Central memory CD8-positive, alpha-beta T cell (primary cell): ENCODE measurements around the gene SUPT3H.

Source experiments
- ATAC-seq: fragments of 150-1000 bp; cut with Tn5 transposase; replicated peaks from 2 replicates; pipeline ENCODE4 v1.10.0; 2022; ENCODE audit warnings: mild to moderate bottlenecking, moderate FRiP score, moderate number of reproducible peaks; ENCODE audit not compliant: poor library complexity, severe bottlenecking; ENCODE audit errors: extremely low read depth
- DNase-seq, 2 donors: peaks; one replicate each; pipeline ENCODE4 v3.0.0; 2021; ENCODE audit warnings: low spot score in 2 of 2
- H3K27ac Mint-ChIP-seq: one replicate; pipeline ENCODE4 v1.8.0; 2022; ENCODE audit warnings: low read depth, mild to moderate bottlenecking, moderate library complexity, mixed read lengths
- H3K27me3 Mint-ChIP-seq: one replicate; pipeline ENCODE4 v1.8.0; 2022; ENCODE audit warnings: mixed read lengths
- H3K36me3 Mint-ChIP-seq: one replicate; pipeline ENCODE4 v1.8.0; 2022; ENCODE audit warnings: mild to moderate bottlenecking, moderate library complexity, mixed read lengths; ENCODE audit not compliant: insufficient read depth
- H3K4me1 Mint-ChIP-seq: one replicate; pipeline ENCODE4 v1.8.0; 2022; ENCODE audit warnings: mixed read lengths
- H3K4me3 Mint-ChIP-seq: one replicate; pipeline ENCODE4 v1.8.0; 2022; ENCODE audit warnings: mild to moderate bottlenecking, moderate library complexity, mixed read lengths
- H3K9me3 Mint-ChIP-seq: one replicate; pipeline ENCODE4 v1.8.0; 2022; ENCODE audit warnings: mixed read lengths

The SUPT3H gene

GRCh38 chr6:44843734-44844133, 534.0 kb downstream of the SUPT3H start:
- no peak overlapping the region for H3K4me3 Mint-ChIP-seq
- H3K27me3 Mint-ChIP-seq: no peaks in the 10 kb centered on the region
- H3K27ac Mint-ChIP-seq: no peak overlapping the region
- DNase-seq (no peak), ATAC-seq (no peak)
- H3K4me1 Mint-ChIP-seq: peaks cover 18% of the 10 kb centered on the region
- peaks cover 1% of the 10 kb centered on the region for H3K36me3 Mint-ChIP-seq
- no peaks in the 10 kb centered on the region for H3K9me3 Mint-ChIP-seq

- Mint-ChIP-seq H3K9me3 (no peaks in the 10 kb centered on the region), H3K4me1 (peaks cover 18% of the 10 kb centered on the region), H3K36me3 (peaks cover 3% of the 10 kb centered on the region), H3K4me3 (no peak overlapping the region), H3K27ac (no peak overlapping the region), H3K27me3 (no peaks in the 10 kb centered on the region)
- ATAC-seq (no peak), DNase-seq (no peak)
These were observed 535.1 kb downstream of the SUPT3H start for GRCh38 chr6:44842616-44843015.

- Mint-ChIP-seq H3K27ac (peak overlapping the region; percentile 3), H3K9me3 (no peaks in the 10 kb centered on the region), H3K27me3 (no peaks in the 10 kb centered on the region), H3K4me1 (peaks cover 18% of the 10 kb centered on the region), H3K4me3 (no peak overlapping the region), H3K36me3 (peaks cover 3% of the 10 kb centered on the region)
- ATAC-seq (peak; percentile 46), DNase-seq (no peak)
These were observed 535.9 kb downstream of the SUPT3H start for GRCh38 chr6:44841829-44842228.

GRCh38 chr6:44837741-44838140, 540.0 kb downstream of the SUPT3H start:
- Mint-ChIP-seq H3K36me3 (peaks cover 2% of the 10 kb centered on the region), H3K27me3 (no peaks in the 10 kb centered on the region), H3K4me1 (peaks cover 6% of the 10 kb centered on the region), H3K27ac (no peak overlapping the region), H3K9me3 (no peaks in the 10 kb centered on the region), H3K4me3 (no peak overlapping the region)
- no peak for ATAC-seq
- no peak for DNase-seq

GRCh38 chr6:44837255-44837654, 540.5 kb downstream of the SUPT3H start:
- Mint-ChIP-seq H3K4me1 (peaks cover 9% of the 10 kb centered on the region), H3K9me3 (no peaks in the 10 kb centered on the region), H3K27ac (no peak overlapping the region), H3K36me3 (peaks cover 2% of the 10 kb centered on the region), H3K27me3 (no peaks in the 10 kb centered on the region), H3K4me3 (no peak overlapping the region)
- ATAC-seq: no peak
- no peak for DNase-seq

- Mint-ChIP-seq H3K27me3 (no peaks in the 10 kb centered on the region), H3K27ac (no peak overlapping the region), H3K9me3 (no peaks in the 10 kb centered on the region), H3K36me3 (peaks cover 5% of the 10 kb centered on the region), H3K4me3 (no peak overlapping the region), H3K4me1 (peaks cover 33% of the 10 kb centered on the region)
- DNase-seq (no peak), ATAC-seq (no peak)
These were observed 544.5 kb downstream of the SUPT3H start for GRCh38 chr6:44833248-44833647.

- H3K27ac Mint-ChIP-seq: no peak overlapping the region
- peaks cover 7% of the 10 kb centered on the region for H3K36me3 Mint-ChIP-seq
- no peak overlapping the region for H3K4me3 Mint-ChIP-seq
- no peaks in the 10 kb centered on the region for H3K27me3 Mint-ChIP-seq
- ATAC-seq: no peak
- no peak for DNase-seq
- H3K9me3 Mint-ChIP-seq: no peaks in the 10 kb centered on the region
- H3K4me1 Mint-ChIP-seq: peaks cover 33% of the 10 kb centered on the region
These were observed 546.6 kb downstream of the SUPT3H start for GRCh38 chr6:44831002-44831610.

- H3K4me1 Mint-ChIP-seq: peaks cover 33% of the 10 kb centered on the region
- ATAC-seq: peak; percentile 62
- peaks cover 7% of the 10 kb centered on the region for H3K36me3 Mint-ChIP-seq
- no peak for DNase-seq
- H3K27me3 Mint-ChIP-seq: no peaks in the 10 kb centered on the region
- no peak overlapping the region for H3K4me3 Mint-ChIP-seq
- peak overlapping the region; percentile 57 for H3K27ac Mint-ChIP-seq
- no peaks in the 10 kb centered on the region for H3K9me3 Mint-ChIP-seq
These were observed 547.9 kb downstream of the SUPT3H start for GRCh38 chr6:44829836-44830235.

GRCh38 chr6:44828780-44829179, 549.0 kb downstream of the SUPT3H start:
- Mint-ChIP-seq H3K27me3 (no peaks in the 10 kb centered on the region), H3K4me1 (peaks cover 33% of the 10 kb centered on the region), H3K36me3 (peaks cover 7% of the 10 kb centered on the region), H3K4me3 (no peak overlapping the region), H3K9me3 (no peaks in the 10 kb centered on the region), H3K27ac (peak overlapping the region; percentile 17)
- ATAC-seq (no peak), DNase-seq (no peak)

GRCh38 chr6:44826025-44826676, 551.6 kb downstream of the SUPT3H start:
- no peak for ATAC-seq
- Mint-ChIP-seq H3K27me3 (no peaks in the 10 kb centered on the region), H3K4me1 (peaks cover 28% of the 10 kb centered on the region), H3K27ac (no peak overlapping the region), H3K36me3 (peaks cover 7% of the 10 kb centered on the region), H3K4me3 (no peak overlapping the region), H3K9me3 (no peaks in the 10 kb centered on the region)
- DNase-seq: no peak

- Mint-ChIP-seq H3K4me3 (no peak overlapping the region), H3K27me3 (no peaks in the 10 kb centered on the region), H3K36me3 (peaks cover 7% of the 10 kb centered on the region), H3K27ac (no peak overlapping the region), H3K9me3 (no peaks in the 10 kb centered on the region), H3K4me1 (peaks cover 25% of the 10 kb centered on the region)
- ATAC-seq (no peak), DNase-seq (no peak)
These were observed 552.5 kb downstream of the SUPT3H start for GRCh38 chr6:44825273-44825672.

GRCh38 chr6:44824567-44824966, 553.2 kb downstream of the SUPT3H start:
- Mint-ChIP-seq H3K27me3 (no peaks in the 10 kb centered on the region), H3K4me3 (no peak overlapping the region)

GRCh38 chr6:44820759-44821158, 557.0 kb downstream of the SUPT3H start:
- no peaks in the 10 kb centered on the region for H3K9me3 Mint-ChIP-seq
- peaks cover 12% of the 10 kb centered on the region for H3K4me1 Mint-ChIP-seq
- H3K27ac Mint-ChIP-seq: no peak overlapping the region
- no peak overlapping the region for H3K4me3 Mint-ChIP-seq
- peaks cover 3% of the 10 kb centered on the region for H3K36me3 Mint-ChIP-seq
- ATAC-seq (no peak), DNase-seq (no peak)
- H3K27me3 Mint-ChIP-seq: no peaks in the 10 kb centered on the region

More at GRCh38 chr6:44824567-44824966, 553.2 kb downstream of the SUPT3H start:
- Mint-ChIP-seq H3K4me1 (peaks cover 21% of the 10 kb centered on the region), H3K36me3 (peaks cover 5% of the 10 kb centered on the region), H3K27ac (no peak overlapping the region), H3K9me3 (no peaks in the 10 kb centered on the region)
- ATAC-seq: no peak
- no peak for DNase-seq
